22Rv1 (cell line): ENCODE measurements around the gene AP4E1.

Experiments
- CTCF ChIP-seq: fragments of 450-650 bp; IDR thresholded peaks from 2 replicates; pipeline ENCODE4 v1.5.1; 2017; ENCODE audit warnings: mild to moderate bottlenecking
- ZFX ChIP-seq: fragments of 450-650 bp; IDR thresholded peaks from 2 replicates; pipeline ENCODE4 v1.6.1; 2017; ENCODE audit warnings: antibody characterized with exemption, borderline replicate concordance

GRCh38 chr15:50933341-50933740 lies 24.9 kb downstream of the AP4E1 start:
- no peak for TF ChIP-seq CTCF
- no peak for TF ChIP-seq ZFX
